HG02852 (cell line): ENCODE measurements around the gene SORL1.
"Not testable (repeated sequence)": the region's sequence is repeated elsewhere in the genome, so short reads cannot be mapped to it uniquely, and the experiment has no call there.

Experiments used
- ATAC-seq: cut with Tn5 transposase; IDR thresholded peaks from one replicate; pipeline ENCODE4 v1.9.1; 2021; ENCODE audit warnings: mild to moderate bottlenecking, moderate library complexity; ENCODE audit not compliant: unreplicated experiment

The SORL1 gene

GRCh38 chr11:121499405-121499804, 47.3 kb downstream of the SORL1 start:
- ATAC-seq: no peak

- ATAC-seq: no peak
Observed at GRCh38 chr11:121500275-121500674, 48.2 kb downstream of the SORL1 start.

GRCh38 chr11:121500717-121501116, 48.6 kb downstream of the SORL1 start:
- no peak for ATAC-seq

- no peak for ATAC-seq
Observed at GRCh38 chr11:121503051-121503450, 50.9 kb downstream of the SORL1 start.

- ATAC-seq: not testable (repeated sequence)
Observed at GRCh38 chr11:121506237-121506636, 54.1 kb downstream of the SORL1 start.

- ATAC-seq: no peak
Observed at GRCh38 chr11:121508449-121508848, 56.3 kb downstream of the SORL1 start.

- no peak for ATAC-seq
Observed at GRCh38 chr11:121510438-121510837, 58.3 kb downstream of the SORL1 start.

GRCh38 chr11:121512468-121513465, 60.7 kb downstream of the SORL1 start:
- no peak for ATAC-seq

GRCh38 chr11:121513807-121514206, 61.7 kb downstream of the SORL1 start:
- no peak for ATAC-seq

GRCh38 chr11:121514432-121515334, 62.6 kb downstream of the SORL1 start:
- no peak for ATAC-seq

- no peak for ATAC-seq
Observed at GRCh38 chr11:121515335-121515671, 63.2 kb downstream of the SORL1 start.

GRCh38 chr11:121517996-121518395, 65.9 kb downstream of the SORL1 start:
- no peak for ATAC-seq

- no peak for ATAC-seq
Observed at GRCh38 chr11:121520243-121521144, 68.4 kb downstream of the SORL1 start.

- ATAC-seq: no peak
Observed at GRCh38 chr11:121521145-121522042, 69.3 kb downstream of the SORL1 start.

GRCh38 chr11:121522043-121522941, 70.2 kb downstream of the SORL1 start:
- ATAC-seq: no peak

- no peak for ATAC-seq
Observed at GRCh38 chr11:121523581-121524232, 71.6 kb downstream of the SORL1 start.

- no peak for ATAC-seq
Observed at GRCh38 chr11:121524233-121524631, 72.1 kb downstream of the SORL1 start.

- ATAC-seq: no peak
Observed at GRCh38 chr11:121525376-121525775, 73.3 kb downstream of the SORL1 start.
